Trophoblast cell (in vitro differentiated cells and primary cell): ENCODE data around the gene C10orf71.

Experiments
- DNase-seq, 2 donors: peaks; one replicate each; pipeline ENCODE4 v3.0.0-alpha.2; 2016
- H2AFZ ChIP-seq: 2 replicates; pipeline ENCODE4 v1.6.1; 2013; ENCODE audit warnings: low read length, moderate library complexity, mild to moderate bottlenecking; ENCODE audit not compliant: insufficient read depth, poor library complexity
- H2AK5ac ChIP-seq: 2 replicates; pipeline ENCODE4 v1.6.1; 2013; ENCODE audit warnings: mild to moderate bottlenecking, low read length
- H2BK120ac ChIP-seq: 2 replicates; pipeline ENCODE4 v1.6.1; 2013; ENCODE audit warnings: low read length, mild to moderate bottlenecking, moderate library complexity; ENCODE audit not compliant: insufficient read depth, poor library complexity
- H2BK12ac ChIP-seq: 2 replicates; pipeline ENCODE4 v1.6.1; 2013; ENCODE audit warnings: mild to moderate bottlenecking, low read length, moderate library complexity
- H2BK5ac ChIP-seq: 2 replicates; pipeline ENCODE4 v1.6.1; 2013; ENCODE audit warnings: low read length, low read depth, moderate library complexity, mild to moderate bottlenecking; ENCODE audit not compliant: poor library complexity
- H3K14ac ChIP-seq: 2 replicates; pipeline ENCODE4 v1.6.1; 2013; ENCODE audit warnings: mild to moderate bottlenecking, low read length
- H3K18ac ChIP-seq: 2 replicates; pipeline ENCODE4 v1.6.1; 2013; ENCODE audit warnings: mild to moderate bottlenecking, low read length
- H3K23ac ChIP-seq: 2 replicates; pipeline ENCODE4 v1.6.1; 2013; ENCODE audit warnings: low read length
- H3K27ac ChIP-seq: 2 replicates; pipeline ENCODE4 v1.5.1; 2013; ENCODE audit warnings: low read depth, mild to moderate bottlenecking, inconsistent platforms, low read length, moderate library complexity
- H3K27me3 ChIP-seq: 2 replicates; pipeline ENCODE4 v1.6.1; 2013; ENCODE audit warnings: inconsistent platforms, mild to moderate bottlenecking, low read length, moderate library complexity; ENCODE audit not compliant: insufficient read depth
- H3K36me3 ChIP-seq, 2 experiments: 1 replicate in 1 of 2; 2 replicates in 1 of 2; pipeline ENCODE4 v1.6.1; 2013; ENCODE audit warnings: low read length in 2 of 2, mild to moderate bottlenecking in 2 of 2, moderate library complexity in 1 of 2; ENCODE audit not compliant: insufficient read depth in 2 of 2, control insufficient read depth in 1 of 2
- H3K4ac ChIP-seq: 2 replicates; pipeline ENCODE4 v1.6.1; 2013; ENCODE audit warnings: low read depth, mild to moderate bottlenecking, low read length, moderate library complexity
- H3K4me1 ChIP-seq, 2 experiments: 1 replicate in 1 of 2; 2 replicates in 1 of 2; pipeline ENCODE4 v1.6.1; 2013; ENCODE audit warnings: low read length in 2 of 2, mild to moderate bottlenecking in 2 of 2, moderate library complexity in 1 of 2; ENCODE audit not compliant: insufficient read depth in 2 of 2, control insufficient read depth in 1 of 2
- H3K4me2 ChIP-seq: 2 replicates; pipeline ENCODE4 v1.6.1; 2013; ENCODE audit warnings: inconsistent platforms, mild to moderate bottlenecking, low read length, moderate library complexity
- H3K4me3 ChIP-seq: 2 replicates; pipeline ENCODE4 v1.5.1; 2013; ENCODE audit warnings: mild to moderate bottlenecking, low read depth, low read length, inconsistent platforms
- H3K79me1 ChIP-seq: one replicate; pipeline ENCODE4 v1.6.1; 2013; ENCODE audit warnings: low read length
- H3K79me2 ChIP-seq: 2 replicates; pipeline ENCODE4 v1.6.1; 2013; ENCODE audit warnings: low read length, mild to moderate bottlenecking; ENCODE audit not compliant: control insufficient read depth, insufficient read depth, poor library complexity
- H3K9ac ChIP-seq: 2 replicates; pipeline ENCODE4 v1.6.1; 2013; ENCODE audit warnings: mild to moderate bottlenecking, low read length
- H3K9me3 ChIP-seq: 2 replicates; pipeline ENCODE4 v1.6.1; 2013; ENCODE audit warnings: low read depth, mild to moderate bottlenecking, control low read depth, inconsistent platforms, low read length; ENCODE audit not compliant: insufficient read depth
- H4K12ac ChIP-seq: 2 replicates; pipeline ENCODE4 v1.6.1; 2013; ENCODE audit warnings: low read depth, mild to moderate bottlenecking, low read length, moderate library complexity
- H4K8ac ChIP-seq: 2 replicates; pipeline ENCODE4 v1.6.1; 2013; ENCODE audit warnings: low read depth, mild to moderate bottlenecking, low read length, moderate library complexity
- H4K91ac ChIP-seq: one replicate; pipeline ENCODE4 v1.6.1; 2013; ENCODE audit warnings: low read depth, mild to moderate bottlenecking, low read length, moderate library complexity
- WGBS: extraction: QIAGEN DNeasy Blood & Tissue Kit; methylation state at CpG from one replicate; pipeline ENCODE4 v1.1.7; 2013; ENCODE audit warnings: missing lambda C conversion rate; ENCODE audit not compliant: insufficient read length, insufficient coverage; ENCODE audit errors: extremely low coverage; 5-methylcytosine and 5-hydroxymethylcytosine counted together

C10orf71 gene

GRCh38 chr10:49330127-49330665 is 31.2 kb downstream of the C10orf71 start:
- Histone ChIP-seq H3K9me3 (peaks cover 1% of the 10 kb centered on the region), H3K23ac (no peak overlapping the region), H3K79me1 (no peaks in the 10 kb centered on the region), H2BK12ac (no peak overlapping the region), H4K91ac (no peak overlapping the region), H2BK120ac (no peak overlapping the region), H3K9ac (no peak overlapping the region), H3K79me2 (no peaks in the 10 kb centered on the region), H3K4ac (no peak overlapping the region), H3K18ac (no peak overlapping the region), H2BK5ac (no peak overlapping the region), H3K4me1 (no peaks in the 10 kb centered on the region), H3K4me3 (no peak overlapping the region), H3K4me2 (no peak overlapping the region), H4K12ac (no peak overlapping the region), H3K27ac (no peak overlapping the region), H3K14ac (no peak overlapping the region), H4K8ac (no peak overlapping the region), H2AFZ (no peak overlapping the region), H3K27me3 (no peaks in the 10 kb centered on the region), H2AK5ac (no peak overlapping the region), H3K36me3 (no peaks in the 10 kb centered on the region)
- WGBS, result no CpG with 5 or more reads among the region's 5 CpGs
- DNase-seq, result no peak

- Histone ChIP-seq H3K27me3 (peaks cover 2% of the 10 kb centered on the region), H2BK120ac (no peak overlapping the region), H3K79me1 (no peaks in the 10 kb centered on the region), H4K12ac (no peak overlapping the region), H3K4me1 (no peaks in the 10 kb centered on the region), H3K9me3 (peaks cover 1% of the 10 kb centered on the region), H3K23ac (no peak overlapping the region), H2BK5ac (no peak overlapping the region), H3K4me3 (no peak overlapping the region), H3K27ac (no peak overlapping the region), H2AFZ (no peak overlapping the region), H3K14ac (no peak overlapping the region), H3K36me3 (no peaks in the 10 kb centered on the region), H3K79me2 (no peaks in the 10 kb centered on the region), H4K91ac (no peak overlapping the region), H2AK5ac (no peak overlapping the region), H3K4me2 (no peak overlapping the region), H3K4ac (no peak overlapping the region), H3K9ac (no peak overlapping the region), H2BK12ac (no peak overlapping the region), H4K8ac (no peak overlapping the region), H3K18ac (no peak overlapping the region)
- DNase-seq, result no peak
- WGBS, result no CpG with 5 or more reads among the region's 3 CpGs
Observed at GRCh38 chr10:49331431-49331830, 32.5 kb downstream of the C10orf71 start.

- no peaks in the 10 kb centered on the region for H3K4me1 ChIP-seq
- no peak overlapping the region for H3K18ac ChIP-seq
- no peak overlapping the region for H2BK12ac ChIP-seq
- H2BK5ac ChIP-seq, result no peak overlapping the region
- H2BK120ac ChIP-seq, result no peak overlapping the region
- H2AFZ ChIP-seq, result no peak overlapping the region
- no peak overlapping the region for H3K23ac ChIP-seq
- no peak overlapping the region for H3K14ac ChIP-seq
- no peak overlapping the region for H3K27ac ChIP-seq
- H3K79me1 ChIP-seq, result no peaks in the 10 kb centered on the region
- H3K27me3 ChIP-seq, result peaks cover 2% of the 10 kb centered on the region
- H2AK5ac ChIP-seq, result no peak overlapping the region
- H3K4me2 ChIP-seq, result no peak overlapping the region
- H3K9ac ChIP-seq, result no peak overlapping the region
- H4K91ac ChIP-seq, result no peak overlapping the region
- no peaks in the 10 kb centered on the region for H3K79me2 ChIP-seq
- no peak overlapping the region for H4K12ac ChIP-seq
- H3K4ac ChIP-seq, result no peak overlapping the region
- no peaks in the 10 kb centered on the region for H3K36me3 ChIP-seq
- H3K9me3 ChIP-seq, result peaks cover 1% of the 10 kb centered on the region
- H4K8ac ChIP-seq, result no peak overlapping the region
- no CpG with 5 or more reads among the region's 4 CpGs for WGBS
- DNase-seq, result no peak
- no peak overlapping the region for H3K4me3 ChIP-seq
Observed at GRCh38 chr10:49332333-49332732, 33.4 kb downstream of the C10orf71 start.

- Histone ChIP-seq H2BK5ac (no peak overlapping the region), H3K27me3 (peaks cover 2% of the 10 kb centered on the region), H3K18ac (no peak overlapping the region), H3K9ac (peak overlapping the region; percentile 49), H4K12ac (no peak overlapping the region), H2BK12ac (no peak overlapping the region), H3K79me1 (no peaks in the 10 kb centered on the region), H2BK120ac (no peak overlapping the region), H2AK5ac (no peak overlapping the region), H3K36me3 (no peaks in the 10 kb centered on the region), H3K14ac (no peak overlapping the region), H3K27ac (no peak overlapping the region), H3K4ac (no peak overlapping the region), H4K8ac (no peak overlapping the region), H3K4me3 (no peak overlapping the region), H2AFZ (no peak overlapping the region), H3K9me3 (peaks cover 1% of the 10 kb centered on the region), H3K4me1 (no peaks in the 10 kb centered on the region), H4K91ac (no peak overlapping the region), H3K79me2 (no peaks in the 10 kb centered on the region), H3K23ac (no peak overlapping the region), H3K4me2 (no peak overlapping the region)
- no CpG with 5 or more reads among the region's 6 CpGs for WGBS
- no peak for DNase-seq
Observed at GRCh38 chr10:49332768-49333167, 33.8 kb downstream of the C10orf71 start.
